RKO (cell line): ENCODE measurements around the gene TM2D1.
A peak's percentile ranks its signal among the peaks of the same experiment; 100 is the strongest.
"Not testable (repeated sequence)": the region's sequence is repeated elsewhere in the genome, so short reads cannot be mapped to it uniquely, and the experiment has no call there.

Source experiments
- DNase-seq: peaks from one replicate; pipeline ENCODE4 v3.0.0-alpha.2; 2016; ENCODE audit warnings: low spot score

Gene TM2D1

GRCh38 chr1:61718996-61719663, 5.8 kb downstream of the TM2D1 start:
- not testable (repeated sequence) for DNase-seq

- no peak for DNase-seq
These were observed 13.0 kb downstream of the TM2D1 start for GRCh38 chr1:61711969-61712368.

- not testable (repeated sequence) for DNase-seq
These were observed 13.7 kb downstream of the TM2D1 start for GRCh38 chr1:61711257-61711656.

- no peak for DNase-seq
These were observed 15.0 kb downstream of the TM2D1 start for GRCh38 chr1:61709908-61710289.

- DNase-seq, result no peak
These were observed 15.7 kb downstream of the TM2D1 start for GRCh38 chr1:61708953-61709907.

- no peak for DNase-seq
These were observed 24.8 kb downstream of the TM2D1 start for GRCh38 chr1:61699911-61700851.

GRCh38 chr1:61692155-61692800, 32.7 kb downstream of the TM2D1 start:
- DNase-seq, result no peak

GRCh38 chr1:61687901-61688300, 37.0 kb downstream of the TM2D1 start:
- peak; percentile 69 for DNase-seq

- no peak for DNase-seq
These were observed 42.0 kb downstream of the TM2D1 start for GRCh38 chr1:61682891-61683290.

GRCh38 chr1:61680500-61680899, 44.4 kb downstream of the TM2D1 start:
- DNase-seq, result no peak

GRCh38 chr1:61676881-61677280, 48.1 kb downstream of the TM2D1 start:
- not testable (repeated sequence) for DNase-seq

- no peak for DNase-seq
These were observed 50.7 kb downstream of the TM2D1 start for GRCh38 chr1:61674221-61674620.

GRCh38 chr1:61672376-61672775, 52.6 kb downstream of the TM2D1 start:
- no peak for DNase-seq

GRCh38 chr1:61670445-61670844, 54.5 kb downstream of the TM2D1 start:
- DNase-seq, result no peak

- no peak for DNase-seq
These were observed 54.9 kb downstream of the TM2D1 start for GRCh38 chr1:61670016-61670415.

GRCh38 chr1:61659061-61659460, 65.9 kb downstream of the TM2D1 start:
- no peak for DNase-seq

GRCh38 chr1:61655453-61655852, 69.5 kb downstream of the TM2D1 start:
- DNase-seq, result no peak

GRCh38 chr1:61654067-61654466, 70.9 kb downstream of the TM2D1 start:
- no peak for DNase-seq

GRCh38 chr1:61648983-61649742, 75.8 kb downstream of the TM2D1 start:
- DNase-seq, result no peak

- DNase-seq, result no peak
These were observed 77.8 kb downstream of the TM2D1 start for GRCh38 chr1:61647142-61647541.

- DNase-seq, result no peak
These were observed 79.5 kb downstream of the TM2D1 start for GRCh38 chr1:61645476-61645875.
